ENCODE data around the gene CTXN3.

The CTXN3 gene

DNA sequence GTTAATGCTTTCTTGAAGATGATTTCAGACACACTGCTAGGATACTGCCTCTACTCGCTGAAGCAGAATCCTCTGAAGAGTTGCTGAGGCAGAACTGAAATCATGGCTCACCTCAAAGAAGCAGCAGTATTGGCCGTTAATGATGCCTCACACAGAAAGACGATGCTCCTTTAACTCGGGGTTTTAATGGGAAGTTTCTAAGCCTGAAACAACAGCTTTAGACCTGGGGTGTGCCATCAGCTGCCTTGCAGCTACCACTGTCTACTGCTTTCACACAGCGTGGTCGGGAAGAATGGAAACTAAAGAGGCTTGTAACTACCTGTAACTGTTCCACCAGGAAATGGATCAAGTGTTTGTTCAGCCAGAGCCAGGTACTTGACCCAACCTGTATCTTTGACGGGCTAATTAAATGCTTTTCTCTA is at the start of gene CTXN3:
Gene CTXN3, plus strand, starts transcription at position 65 of the 422 bp plus-strand sequence. CDS start 8,440 bp downstream, outside the sequence.
- DNase-seq (ENCODE audit: low read depth): no peak

DNA sequence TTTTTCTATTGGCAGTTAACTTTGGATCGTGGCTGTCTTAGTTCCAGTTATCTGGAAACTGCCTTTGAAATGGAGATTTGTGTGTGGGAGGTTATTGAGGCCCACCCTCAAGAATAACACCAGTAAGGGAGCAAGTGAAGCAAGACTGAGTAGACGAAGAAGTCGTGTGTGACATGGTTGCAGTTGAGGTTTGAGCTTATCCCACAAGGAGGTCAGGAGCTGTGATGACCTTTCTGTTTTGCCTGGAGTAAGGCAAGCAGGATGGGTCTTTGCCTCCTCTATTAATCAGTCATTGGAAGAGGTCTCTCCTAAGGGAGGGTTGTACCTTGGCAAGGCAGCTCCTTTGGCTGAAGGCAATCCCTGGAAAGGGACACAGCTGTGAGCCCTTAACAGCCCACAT is 49.6 kb upstream of the CTXN3 start:
- no peak for DNase-seq (ENCODE audit: low read depth)

DNA sequence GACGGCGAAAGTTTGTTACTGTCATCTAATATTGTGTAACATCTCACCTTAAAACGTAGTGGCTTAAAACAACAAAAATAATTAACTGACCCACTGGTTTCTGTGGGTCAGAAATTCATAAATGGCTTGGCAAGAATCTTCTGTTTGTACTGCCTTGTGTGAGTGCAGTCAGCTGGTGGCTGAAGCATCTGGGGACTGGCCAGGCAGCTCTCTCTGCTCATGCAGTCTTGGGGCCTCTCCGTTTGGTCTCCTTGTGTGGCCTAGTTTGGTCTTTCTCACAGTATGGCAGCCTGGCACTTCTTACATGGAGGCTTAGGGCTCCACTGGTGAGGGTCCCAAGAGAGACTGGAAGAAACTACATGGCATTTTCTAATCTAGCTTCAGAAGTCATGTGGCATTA is 49.0 kb upstream of the CTXN3 start:
- no peak for DNase-seq (ENCODE audit: low read depth)

DNA sequence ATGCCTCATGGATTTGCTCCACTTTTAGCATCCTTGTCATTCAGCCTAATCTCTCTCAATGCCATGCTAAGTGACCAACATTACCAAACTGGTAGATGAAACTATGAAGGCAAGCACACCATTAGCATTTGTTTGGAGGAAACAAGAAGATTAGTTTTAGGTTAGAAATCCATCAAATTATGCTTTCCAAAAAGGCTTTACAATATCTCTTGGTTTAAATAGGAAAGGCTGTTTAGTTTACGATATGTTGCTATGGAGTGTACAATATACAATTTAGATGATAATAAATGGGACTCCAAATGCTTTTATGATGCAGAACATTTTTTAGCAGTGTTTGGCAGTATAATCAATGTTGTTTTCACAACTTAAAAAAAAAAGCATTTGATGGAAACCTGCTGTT is 47.8 kb upstream of the CTXN3 start:
- DNase-seq (ENCODE audit: low read depth): no peak

DNA sequence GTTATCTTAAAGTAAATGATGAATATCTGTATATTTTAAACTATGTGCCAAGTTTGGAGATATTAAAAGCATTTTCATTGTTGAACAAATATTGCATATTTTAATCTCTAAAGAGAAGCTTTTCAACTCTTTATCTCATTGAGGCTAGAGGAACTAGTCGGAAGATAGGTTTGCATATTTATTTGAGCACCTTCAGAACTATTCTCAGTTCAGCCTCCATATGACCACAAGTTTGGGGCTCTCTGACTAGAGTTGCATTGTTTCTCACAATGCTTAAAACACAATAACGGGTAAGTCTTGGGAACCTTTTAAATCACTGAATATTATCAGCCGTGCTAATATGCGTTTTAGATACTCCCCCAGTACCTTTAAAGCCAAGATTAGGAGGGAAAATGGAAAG is 47.3 kb upstream of the CTXN3 start:
- no peak for DNase-seq (ENCODE audit: low read depth)

DNA sequence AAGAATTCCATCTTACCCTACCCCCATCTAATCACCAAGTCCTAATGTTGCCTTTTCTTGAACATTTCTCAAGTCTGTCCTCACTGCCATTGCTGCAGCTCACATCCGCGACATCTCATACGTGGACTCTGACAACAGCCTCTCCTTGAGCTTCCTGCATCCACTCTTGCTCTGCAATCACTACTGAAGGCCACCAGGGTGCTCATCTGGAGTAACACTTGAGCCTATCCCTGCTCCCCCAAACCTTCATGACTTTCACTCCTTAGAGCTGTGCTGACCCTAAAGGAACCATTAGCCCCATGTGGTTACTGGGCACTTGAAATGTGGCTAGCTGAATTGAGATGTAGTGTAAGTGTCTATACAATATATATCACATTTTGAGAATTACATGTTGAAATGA is 46.4 kb upstream of the CTXN3 start:
- DNase-seq (ENCODE audit: low read depth): no peak

DNA sequence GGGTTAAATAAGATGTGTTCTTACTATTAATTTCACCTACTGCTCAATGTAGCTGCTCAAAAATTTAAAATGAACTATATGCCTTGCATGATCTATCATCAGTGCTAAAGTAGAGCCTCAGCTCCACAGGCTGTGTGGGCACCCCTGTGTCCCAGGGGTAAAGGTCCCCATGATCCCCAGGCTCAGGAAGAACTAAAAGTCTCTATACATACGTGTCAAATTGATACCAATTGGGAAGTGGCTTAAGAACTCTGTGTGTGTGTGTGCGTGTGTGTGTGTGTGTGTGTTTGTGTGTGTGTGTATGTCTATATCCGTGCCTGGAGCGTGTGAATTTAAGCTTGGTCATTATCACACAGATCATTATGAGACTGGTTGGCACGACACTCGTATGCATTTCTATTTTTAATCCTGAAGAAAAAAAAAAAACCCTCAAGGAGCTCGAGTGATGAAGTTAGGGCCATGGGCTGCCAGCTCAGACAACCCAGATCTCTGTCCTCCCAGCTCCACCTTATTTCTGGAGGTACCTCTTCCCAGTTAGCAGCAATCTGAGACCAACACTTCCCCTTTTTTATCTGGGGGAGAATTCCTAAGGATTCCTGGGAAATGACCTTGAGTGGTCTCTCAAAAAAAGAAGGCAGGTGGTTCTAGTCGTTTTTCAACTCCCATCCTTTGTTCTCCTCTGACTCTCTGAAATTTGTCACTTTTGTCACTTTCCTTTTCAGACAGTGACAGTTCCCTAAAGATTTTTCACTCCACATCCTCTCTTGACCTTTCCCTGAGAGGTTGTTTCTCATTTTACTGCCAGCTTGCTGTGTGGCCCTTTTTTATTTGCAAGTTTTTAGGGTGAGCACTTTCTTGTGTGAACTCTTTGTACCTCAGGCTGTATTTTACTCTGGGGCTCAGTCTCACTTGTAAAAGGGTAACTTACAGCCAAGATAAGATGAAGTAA is 45.7 kb upstream of the CTXN3 start:
- no peak for DNase-seq (ENCODE audit: low read depth)

DNA sequence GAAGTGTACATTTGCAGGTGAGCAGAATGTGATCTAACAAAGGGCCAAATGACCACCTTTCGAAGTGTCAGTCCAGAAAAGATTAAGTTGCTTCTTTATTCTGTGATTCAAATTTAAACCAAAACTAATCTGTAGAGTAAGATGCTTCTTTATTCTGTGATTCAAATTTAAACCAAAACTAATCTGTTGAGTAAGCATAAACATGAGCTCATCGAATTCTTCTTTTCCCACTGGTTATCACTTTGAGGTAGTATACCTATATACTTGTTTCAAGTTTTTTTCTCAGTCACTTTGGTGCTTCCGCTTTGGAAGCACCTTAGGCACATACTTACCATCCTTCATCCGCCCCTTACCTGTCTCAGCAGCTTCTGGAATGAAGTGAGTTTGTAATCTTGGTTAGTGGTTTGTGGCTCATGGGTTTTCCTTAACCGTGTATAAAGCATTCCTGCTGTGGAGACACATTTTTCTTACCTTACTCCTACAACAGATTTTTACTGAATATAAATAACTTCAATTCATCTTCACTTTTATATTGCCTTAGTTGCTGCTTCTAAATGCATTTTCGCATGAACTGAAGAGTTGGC is 40.7 kb upstream of the CTXN3 start:
- DNase-seq (ENCODE audit: low read depth): no peak

DNA sequence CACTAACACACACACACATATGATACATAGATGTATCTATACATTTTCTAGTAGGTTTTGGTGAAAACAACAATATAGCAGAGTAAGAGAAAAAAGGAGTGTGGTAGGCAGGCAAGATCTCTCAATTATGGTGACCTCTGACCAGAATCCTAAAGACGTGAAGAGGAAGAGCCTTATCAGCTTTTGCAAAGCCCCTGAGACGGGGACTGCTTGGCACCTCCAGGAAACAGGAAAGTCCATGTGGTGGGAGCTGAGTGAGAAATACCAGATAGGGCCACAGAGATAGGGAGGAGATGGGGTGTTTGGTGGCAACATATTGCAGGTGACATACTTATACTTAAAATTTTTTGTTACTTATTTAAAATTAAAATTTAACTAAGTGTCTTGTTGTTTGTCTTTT is 39.9 kb upstream of the CTXN3 start:
- DNase-seq (ENCODE audit: low read depth): no peak

DNA sequence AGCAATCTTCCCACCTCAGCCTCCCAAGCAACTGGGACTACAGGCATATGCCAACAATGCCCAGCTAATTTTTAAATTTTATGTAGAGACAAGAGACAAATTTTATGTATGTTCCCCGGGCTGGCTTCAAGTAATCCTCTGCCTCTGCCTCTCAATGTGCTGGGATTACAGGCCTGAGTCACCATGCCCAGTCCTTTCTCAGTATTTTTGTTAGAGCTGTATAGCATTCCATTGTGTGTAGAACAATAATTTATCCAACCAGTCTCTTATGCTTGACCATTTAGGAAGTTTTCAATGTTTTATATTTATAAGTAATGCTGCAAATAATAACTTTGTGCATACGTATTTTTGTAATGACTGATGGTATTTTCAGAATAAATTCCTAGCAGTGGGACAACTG is 38.9 kb upstream of the CTXN3 start:
- DNase-seq (ENCODE audit: low read depth): no peak

DNA sequence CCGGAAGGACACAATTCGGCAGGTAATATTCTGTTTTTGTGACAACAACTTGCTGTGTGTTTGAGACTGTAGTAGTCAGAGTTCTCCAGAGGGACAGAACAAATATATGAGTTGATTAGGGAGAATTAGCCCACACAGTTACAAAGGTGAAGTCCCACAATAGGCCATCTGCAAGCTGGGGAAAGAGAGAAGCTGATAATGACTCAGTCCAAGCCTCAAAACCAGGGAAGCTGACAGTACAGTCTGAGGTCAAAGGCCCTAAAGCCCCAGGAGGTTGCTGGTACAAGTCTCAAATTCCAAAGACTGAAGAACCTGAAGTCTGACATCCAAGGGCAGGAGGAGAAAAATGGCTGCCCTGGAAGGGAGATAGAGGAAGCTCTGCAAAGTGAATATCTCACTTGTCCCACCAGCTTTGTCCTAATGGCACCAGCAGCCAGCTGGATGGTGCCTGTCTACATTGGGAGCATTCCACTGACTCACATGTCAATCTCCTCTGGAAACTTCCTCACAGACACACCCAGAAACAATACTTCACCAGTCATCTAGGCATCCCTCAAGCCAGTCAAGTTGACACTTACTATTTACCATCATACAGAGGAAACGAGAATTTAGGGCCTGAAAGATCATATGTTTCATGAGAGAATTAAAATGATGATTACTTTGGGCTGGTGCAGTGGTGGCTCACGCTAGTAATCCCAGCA is 36.3 kb upstream of the CTXN3 start:
- no peak for DNase-seq (ENCODE audit: low read depth)

DNA sequence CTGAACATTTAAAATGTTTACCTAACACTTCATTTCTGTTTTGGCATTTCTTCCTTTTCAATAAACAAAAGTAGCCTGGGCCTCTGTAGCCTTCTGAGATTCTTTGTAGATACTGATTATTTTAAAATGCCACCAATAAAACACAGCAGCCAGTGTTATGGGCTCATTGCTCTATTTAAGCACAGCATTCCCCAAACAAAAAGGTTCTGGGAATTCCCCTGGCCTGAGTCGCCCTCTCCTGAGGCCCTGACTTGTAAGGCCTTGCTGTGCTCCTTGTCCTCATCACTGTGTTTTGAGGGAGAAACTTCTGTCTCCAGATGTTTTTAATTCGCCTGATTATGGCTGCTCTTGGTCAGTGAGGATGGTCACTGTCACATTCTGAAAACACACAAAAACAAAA is 33.0 kb upstream of the CTXN3 start:
- no peak for DNase-seq (ENCODE audit: low read depth)

DNA sequence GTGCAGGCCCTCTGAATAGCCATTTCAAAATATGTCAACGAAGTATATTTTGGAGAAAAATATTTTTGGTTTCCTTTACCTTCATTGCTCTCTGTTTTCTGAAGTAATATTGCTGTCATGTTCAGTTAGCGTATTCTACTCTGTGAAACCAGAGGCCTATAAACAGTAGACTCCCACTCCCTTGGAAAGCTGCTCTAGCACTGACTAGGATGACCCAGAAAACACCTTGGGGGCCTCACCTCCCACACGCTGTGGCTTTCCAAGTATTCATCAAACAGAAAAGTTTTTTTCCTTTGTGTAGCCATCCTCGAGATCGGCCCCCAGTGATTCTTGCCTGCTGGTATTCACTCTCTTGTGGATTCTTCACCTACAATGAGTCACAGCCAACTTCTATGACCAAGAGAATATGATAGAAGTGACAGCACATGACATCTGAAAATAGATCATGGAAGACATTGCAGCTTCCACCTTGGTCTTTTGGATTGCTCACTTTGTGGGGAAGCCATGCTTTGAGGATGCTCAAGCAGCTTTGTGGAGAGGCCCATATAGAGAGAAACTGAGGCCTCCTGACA is 28.9 kb upstream of the CTXN3 start:
- DNase-seq (ENCODE audit: low read depth): no peak

DNA sequence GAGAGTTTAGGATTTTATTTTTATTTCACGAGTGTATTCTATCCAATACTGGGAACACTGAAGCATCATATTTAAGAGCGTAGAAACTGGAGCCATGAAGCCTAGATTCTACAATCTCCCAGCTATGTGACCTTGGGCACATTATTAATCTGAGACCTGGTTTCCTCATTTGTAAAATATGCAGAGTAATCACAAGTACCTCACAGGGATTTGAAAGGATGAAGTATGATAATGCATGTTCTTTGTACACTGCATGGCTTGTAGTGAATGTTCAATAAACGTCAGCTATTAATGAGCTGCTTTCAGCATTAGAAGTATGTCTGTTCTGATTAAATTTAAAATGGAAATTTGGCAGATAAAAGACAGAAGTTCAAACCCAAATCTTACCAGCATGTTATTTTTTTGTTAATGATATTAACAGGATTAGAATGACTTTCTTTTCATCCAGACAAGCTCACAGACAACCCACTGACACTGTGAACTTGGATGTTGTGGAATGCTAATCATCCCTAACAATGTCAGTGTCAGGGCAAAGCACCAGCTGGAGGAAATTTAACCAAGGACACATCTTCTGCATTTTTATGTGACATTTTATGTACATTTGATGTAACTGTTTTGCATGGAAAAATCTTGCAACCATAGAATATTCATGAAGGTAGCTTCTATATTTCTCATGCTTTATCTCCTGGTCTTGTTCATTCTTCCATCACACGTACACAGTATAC is 27.1 kb upstream of the CTXN3 start:
- DNase-seq (ENCODE audit: low read depth): no peak

DNA sequence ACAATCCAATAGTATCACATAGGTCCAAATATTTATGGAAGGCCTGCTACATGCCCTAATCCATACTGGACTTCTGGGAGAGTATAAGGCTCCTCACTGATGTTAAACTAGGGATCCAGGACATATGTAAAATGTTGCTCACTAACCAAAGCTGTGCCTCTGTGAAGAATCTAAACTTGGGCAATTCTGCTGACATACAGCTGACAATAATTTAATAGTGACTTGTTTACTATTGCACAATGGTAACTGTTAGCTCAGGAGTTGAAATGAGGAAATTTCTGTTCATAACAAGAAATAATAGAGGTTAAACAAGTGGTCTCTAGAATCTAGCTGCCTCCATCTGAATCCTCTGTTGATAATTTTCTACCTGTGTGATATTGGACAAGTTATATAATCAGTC is 14.9 kb upstream of the CTXN3 start:
- DNase-seq (ENCODE audit: low read depth): no peak

DNA sequence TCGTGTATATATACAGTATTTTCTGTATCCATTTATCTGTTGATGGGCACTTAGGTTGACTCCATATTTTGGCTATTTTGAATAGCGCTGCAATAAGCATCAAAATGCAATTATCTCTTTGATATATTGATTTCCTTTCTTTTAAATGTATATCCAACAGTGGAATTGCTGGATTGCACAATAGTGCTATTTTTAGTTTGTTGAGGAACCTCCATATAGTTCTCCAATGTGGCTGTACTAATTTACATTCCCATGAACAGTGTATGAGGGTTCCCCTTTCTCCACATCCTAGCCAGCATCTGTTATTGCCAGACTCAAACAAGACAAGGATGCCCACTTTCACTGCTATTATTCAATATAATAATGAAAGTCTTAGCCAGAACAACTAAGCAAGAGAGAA is 9.1 kb upstream of the CTXN3 start:
- DNase-seq (ENCODE audit: low read depth): no peak

DNA sequence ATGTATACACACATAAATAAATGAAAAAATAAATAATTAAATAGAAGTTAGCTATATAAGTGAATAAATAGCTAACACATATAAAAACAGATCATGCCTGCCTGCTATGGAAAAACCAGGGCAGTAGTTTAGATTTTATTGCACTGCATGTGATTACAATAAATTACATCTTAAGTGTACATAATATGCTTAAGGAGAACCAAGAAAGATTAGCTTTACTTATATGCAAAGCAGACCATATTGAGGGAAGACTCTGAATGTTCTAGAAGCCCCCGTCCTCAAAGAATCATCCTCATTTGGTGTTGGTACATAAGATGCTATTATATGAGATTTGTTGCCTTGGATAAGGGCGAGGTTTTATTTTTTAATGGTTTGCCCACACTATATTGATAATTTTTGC is 5.9 kb upstream of the CTXN3 start:
- DNase-seq (ENCODE audit: low read depth): no peak

DNA sequence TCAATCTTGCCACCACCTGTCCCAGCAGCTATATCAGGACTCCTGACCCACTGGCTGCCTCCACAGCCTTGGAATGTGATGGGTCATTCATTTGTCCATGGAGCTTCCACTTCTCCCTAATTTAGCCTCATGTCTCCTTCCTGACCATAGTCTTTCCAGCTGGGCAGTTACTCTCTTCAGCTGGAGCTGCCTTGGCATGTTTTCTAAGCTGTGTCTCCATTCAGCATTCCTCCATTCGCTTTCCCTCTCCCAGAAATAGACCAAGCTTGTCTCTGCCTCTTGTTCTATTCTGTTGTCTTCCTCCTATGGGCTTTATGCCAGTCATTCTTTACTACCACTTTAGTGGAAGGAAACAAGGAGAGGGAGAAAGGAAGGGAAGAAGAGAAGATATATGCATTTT is 5.3 kb upstream of the CTXN3 start:
- no peak for DNase-seq (ENCODE audit: low read depth)

DNA sequence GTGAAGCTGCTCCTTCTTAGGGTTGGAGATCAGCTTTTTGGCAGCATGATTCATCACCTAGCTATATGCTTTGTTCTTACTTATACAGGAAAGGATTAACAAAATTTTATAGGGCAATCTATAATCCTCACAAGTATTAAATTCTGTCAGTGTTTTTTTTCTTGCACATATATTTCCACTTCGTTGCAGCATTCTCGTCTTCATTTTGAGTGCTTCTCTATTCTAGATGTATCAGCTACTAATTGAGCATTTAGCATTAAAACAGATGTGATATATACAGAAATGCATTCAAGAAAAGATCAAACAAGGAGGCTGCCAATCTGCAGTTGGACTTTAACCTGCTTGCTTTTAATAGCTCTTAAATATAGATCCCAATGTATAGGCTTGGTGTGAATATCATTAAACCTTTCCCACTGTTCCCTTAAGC is 3.6 kb upstream of the CTXN3 start:
- no peak for DNase-seq (ENCODE audit: low read depth)

DNA sequence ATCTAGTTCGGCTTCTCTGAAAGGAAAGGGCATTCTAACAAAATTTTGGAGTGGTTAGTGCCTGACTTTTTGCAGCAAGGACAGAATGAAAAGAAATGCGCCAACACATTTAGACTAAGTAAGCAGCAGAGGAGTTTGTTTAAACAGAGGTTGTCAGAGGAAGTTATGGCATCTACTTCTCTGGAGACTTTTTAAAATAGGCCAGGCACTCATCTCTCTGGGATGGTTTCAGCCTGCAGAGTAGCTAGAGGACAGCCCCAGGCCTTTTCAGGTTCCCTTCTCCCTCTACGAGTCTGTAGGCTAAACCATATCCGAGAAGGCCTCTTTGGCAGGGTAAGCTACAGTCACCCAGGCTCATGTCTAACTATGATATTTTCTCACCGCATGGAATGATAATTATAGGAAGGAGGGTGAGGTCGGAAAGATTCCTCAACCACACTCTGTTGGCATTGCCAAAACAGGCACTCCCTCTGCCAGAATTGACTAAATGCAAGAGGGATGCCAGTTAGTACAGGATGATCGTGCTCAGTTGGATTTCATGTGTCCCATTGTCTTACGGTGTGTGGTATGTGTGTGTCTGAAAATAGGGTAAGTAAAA is 1.4 kb upstream of the CTXN3 start:
- DNase-seq (ENCODE audit: low read depth): no peak

DNA sequence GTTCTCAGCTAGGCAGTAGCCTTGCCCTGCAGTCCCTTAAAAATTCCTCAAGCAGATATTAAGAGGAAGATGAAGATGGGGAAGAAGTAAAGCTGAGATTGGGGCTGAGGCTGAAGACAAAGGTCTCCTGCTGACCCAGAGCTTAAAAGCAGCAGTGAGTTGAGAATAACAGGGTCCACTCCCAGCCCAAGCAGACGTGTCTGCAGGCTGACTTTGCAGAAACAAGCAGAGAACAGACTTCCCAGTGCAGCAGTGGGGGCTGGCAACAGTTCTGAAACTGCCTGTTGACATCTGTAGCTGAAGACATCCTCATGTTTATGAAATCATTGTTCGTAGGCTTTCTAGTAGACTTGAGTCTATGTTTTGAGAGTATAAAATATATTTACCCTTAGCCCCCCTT is 1.1 kb downstream of the CTXN3 start:
- no peak for DNase-seq (ENCODE audit: low read depth)

DNA sequence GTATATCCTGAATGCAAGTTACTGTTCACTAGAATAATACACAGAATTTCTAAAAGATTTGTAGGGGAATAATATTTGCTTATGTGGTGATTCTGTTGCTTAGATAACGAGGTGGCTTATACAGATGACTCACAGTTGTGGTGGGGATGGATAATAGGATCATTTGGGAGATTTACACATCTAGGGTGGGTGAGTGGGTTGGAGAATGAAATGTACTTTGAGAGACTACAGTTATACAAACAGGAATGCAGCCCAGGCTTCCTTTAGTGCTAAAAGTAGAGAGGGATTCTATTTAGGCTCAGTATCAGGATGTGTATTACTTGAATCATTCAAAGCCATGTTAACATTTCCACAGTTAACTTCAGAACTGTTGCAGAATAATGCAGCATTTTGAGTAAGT is 1.8 kb downstream of the CTXN3 start:
- no peak for DNase-seq (ENCODE audit: low read depth)

Measured in stimulated activated CD8-positive, alpha-beta memory T cell treated with anti-CD3 and anti-CD28 coated beads, Interleukin-12 subunit alpha, Interleukin-12 subunit beta, amount 100 ng/mL, for 4 hours (primary cell).